BE2C (cell line): ENCODE data around the gene NOTCH2.

ENCODE experiments used
- DNase-seq: peaks from one replicate; pipeline ENCODE4 v3.0.0-alpha.2; 2020
- H3K27me3 ChIP-seq: fragments of 250-450 bp; sonication (Bioruptor Pico); 2 replicates; pipeline ENCODE4 v1.5.1; 2020; ENCODE audit warnings: mild to moderate bottlenecking
- H3K36me3 ChIP-seq: fragments of 250-450 bp; sonication (Bioruptor Pico); 2 replicates; pipeline ENCODE4 v1.5.1; 2020; ENCODE audit warnings: mild to moderate bottlenecking
- H3K4me1 ChIP-seq: fragments of 250-450 bp; sonication (Bioruptor Pico); 2 replicates; pipeline ENCODE4 v1.5.1; 2020
- H3K4me3 ChIP-seq: 2 replicates; pipeline ENCODE4 v1.5.1; 2011; ENCODE audit warnings: low read depth, low read length
- H3K9me3 ChIP-seq: fragments of 250-450 bp; sonication (Bioruptor Pico); 2 replicates; pipeline ENCODE4 v1.5.1; 2020
- CTCF ChIP-seq: IDR thresholded peaks from 2 replicates; pipeline ENCODE4 v1.5.1; 2012; ENCODE audit warnings: mild to moderate bottlenecking, low read depth, low read length

NOTCH2 gene

GRCh38 chr1:119962296-119962968, 107.0 kb downstream of the NOTCH2 start:
- H3K4me1 ChIP-seq: no peaks in the 10 kb centered on the region
- no peaks in the 10 kb centered on the region; the same call in 1 of the 2 replicates for H3K27me3 ChIP-seq
- no peak for TF ChIP-seq CTCF
- H3K4me3 ChIP-seq: no peak overlapping the region
- no peak for DNase-seq
- no peaks in the 10 kb centered on the region for H3K9me3 ChIP-seq
- no peaks in the 10 kb centered on the region for H3K36me3 ChIP-seq

- Histone ChIP-seq H3K27me3 (peaks cover 2% of the 10 kb centered on the region; the same call in 1 of the 2 replicates), H3K9me3 (no peaks in the 10 kb centered on the region), H3K36me3 (no peaks in the 10 kb centered on the region), H3K4me1 (no peaks in the 10 kb centered on the region), H3K4me3 (no peak overlapping the region)
- DNase-seq: no peak
- TF ChIP-seq CTCF: no peak
Measured at GRCh38 chr1:119960501-119960900, 109.0 kb downstream of the NOTCH2 start.

- no peaks in the 10 kb centered on the region for H3K4me1 ChIP-seq
- no peak overlapping the region for H3K4me3 ChIP-seq
- no peaks in the 10 kb centered on the region for H3K9me3 ChIP-seq
- TF ChIP-seq CTCF: no peak
- no peak for DNase-seq
- H3K27me3 ChIP-seq: peaks cover 7% of the 10 kb centered on the region; the same call in 1 of the 2 replicates
- H3K36me3 ChIP-seq: no peaks in the 10 kb centered on the region
Measured at GRCh38 chr1:119959268-119960220, 109.9 kb downstream of the NOTCH2 start.

GRCh38 chr1:119958223-119958622, 111.2 kb downstream of the NOTCH2 start:
- Histone ChIP-seq H3K4me1 (no peaks in the 10 kb centered on the region), H3K27me3 (peaks cover 7% of the 10 kb centered on the region; the same call in 1 of the 2 replicates), H3K36me3 (no peaks in the 10 kb centered on the region), H3K9me3 (no peaks in the 10 kb centered on the region), H3K4me3 (no peak overlapping the region)
- no peak for TF ChIP-seq CTCF
- DNase-seq: no peak

- no peak overlapping the region for H3K4me3 ChIP-seq
- no peaks in the 10 kb centered on the region for H3K4me1 ChIP-seq
- H3K27me3 ChIP-seq: peaks cover 7% of the 10 kb centered on the region; the same call in 1 of the 2 replicates
- no peaks in the 10 kb centered on the region for H3K36me3 ChIP-seq
- H3K9me3 ChIP-seq: no peaks in the 10 kb centered on the region
- no peak for TF ChIP-seq CTCF
- DNase-seq: no peak
Measured at GRCh38 chr1:119956306-119956705, 113.2 kb downstream of the NOTCH2 start.
